Activated CD4-positive, alpha-beta memory T cell treated with anti-CD3 and anti-CD28 coated beads for 36 hours (primary cell): Measurements from ENCODE around the gene SMAP2. TPM values are rescaled to one million over a fixed set of nuclear protein-coding genes. Genes with fewer than 3 reads are reported as not detected.

ENCODE experiments used
- CTCF ChIA-PET: fragments of 350-600 bp; sonication (Branson Sonifier 250); formaldehyde crosslinking; loops from one replicate; lab custom pipeline; 2021; ENCODE audit warnings: antibody characterized with exemption, inconsistent platforms; lab: Charles Lee
- POLR2A ChIA-PET: fragments of 350-600 bp; sonication (Branson Sonifier 250); formaldehyde crosslinking; loops from one replicate; lab custom pipeline; 2021; ENCODE audit warnings: antibody characterized with exemption; lab: Charles Lee
- DNase-seq: peaks from one replicate; pipeline ENCODE4 v3.0.0-alpha.2; 2020
- H3K27ac Mint-ChIP-seq: one replicate; pipeline ENCODE4 v1.8.0; 2021; ENCODE audit warnings: mixed read lengths
- H3K27me3 Mint-ChIP-seq: one replicate; pipeline ENCODE4 v1.8.0; 2021; ENCODE audit warnings: mixed read lengths
- H3K36me3 Mint-ChIP-seq: one replicate; pipeline ENCODE4 v1.8.0; 2021; ENCODE audit warnings: mixed read lengths
- H3K4me1 Mint-ChIP-seq: one replicate; pipeline ENCODE4 v1.8.0; 2021; ENCODE audit warnings: low read depth, mixed read lengths
- H3K4me3 Mint-ChIP-seq: one replicate; pipeline ENCODE4 v1.8.0; 2021; ENCODE audit warnings: mild to moderate bottlenecking, mixed read lengths
- H3K9me3 Mint-ChIP-seq: one replicate; pipeline ENCODE4 v1.8.0; 2021; ENCODE audit warnings: mixed read lengths
- intact Hi-C: fragments of 100-400 bp; cut with micrococcal nuclease; formaldehyde crosslinking; loops from one replicate; pipeline ENCODE4 v1.15.1; 2023
- total RNA-seq, 2 experiments: library from RNA; stranded (reverse); gene quantifications; one replicate each; pipeline ENCODE4 v1.2.3, GENCODE V29; 2021

Gene SMAP2
- total RNA-seq, 2 experiments from 2014 or later, result 250 to 254 TPM

DNA sequence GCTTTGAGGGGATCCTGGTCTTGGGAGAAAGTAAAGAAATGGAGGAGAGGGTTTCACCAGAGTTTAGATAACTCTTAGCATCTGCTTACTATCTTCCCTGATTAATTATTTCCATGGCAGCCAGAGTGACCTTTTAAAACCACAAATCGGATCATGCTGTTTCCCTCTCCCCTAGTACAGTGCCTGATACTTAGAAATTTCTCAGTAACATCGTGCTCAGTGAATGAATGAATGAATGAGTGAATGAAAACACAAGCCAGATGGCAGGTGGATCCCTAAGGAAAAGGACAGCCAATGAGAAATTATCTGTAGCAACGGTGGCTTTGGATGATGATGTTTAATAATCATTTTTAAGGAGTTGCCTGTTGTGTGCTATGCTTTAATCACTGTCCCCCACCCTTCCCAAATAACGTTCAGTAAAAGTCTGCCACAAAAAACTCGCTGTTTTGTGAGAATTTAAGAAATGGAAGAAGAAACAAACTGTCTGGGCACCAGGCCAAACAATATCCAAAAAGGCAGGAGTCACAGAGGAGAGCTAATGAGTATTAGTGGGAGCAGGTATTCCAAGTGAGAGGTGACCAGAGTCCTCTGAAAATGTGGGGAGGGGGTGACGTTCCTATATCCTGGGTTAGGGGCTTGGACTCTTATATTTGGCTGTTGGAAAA is 737 bp upstream of the SMAP2 start:
- ChIA-PET CTCF (interaction anchor here (1.0 to 4.9 kb wide), 9 partner anchors 10 to 229 kb away, joined by 3 to 32 read pairs (median 16); no protein-coding TSS in a partner anchor), POLR2A (interaction anchor here (0.7 to 3.0 kb wide), 13 partner anchors 9 to 313 kb away, joined by 3 to 176 read pairs (median 16); partner anchors contain the start of genes RLF and ZFP69B)
- Mint-ChIP-seq H3K4me3 (peak overlapping the region; percentile 61), H3K36me3 (peaks cover 30% of the 10 kb centered on the region), H3K9me3 (no peaks in the 10 kb centered on the region), H3K27me3 (peaks cover 1% of the 10 kb centered on the region), H3K27ac (peak overlapping the region; percentile 89), H3K4me1 (peaks cover 36% of the 10 kb centered on the region)
- intact Hi-C loops, result no loop called here
- DNase-seq, result no peak

DNA sequence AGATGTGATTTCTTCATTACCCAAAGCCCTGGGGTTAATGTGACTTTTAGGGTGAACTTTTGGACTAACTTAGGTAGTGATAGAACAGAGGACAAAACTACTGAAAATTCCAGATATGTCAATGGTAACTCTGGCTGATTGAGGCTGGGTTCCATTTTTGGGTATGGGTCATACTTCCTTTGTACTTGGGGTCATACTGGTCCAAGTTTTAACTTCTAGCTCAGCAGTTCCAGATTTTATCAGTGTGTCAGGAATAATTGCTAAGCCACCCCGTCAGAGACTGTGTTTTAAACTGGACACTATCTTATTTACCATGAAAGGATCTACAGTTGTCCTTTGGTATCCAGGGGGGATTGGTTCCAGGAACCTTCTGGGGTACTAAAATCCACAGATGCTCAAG is 4.0 kb downstream of the SMAP2 start:
- CTCF ChIA-PET, result interaction anchor here (0.7 to 1.3 kb wide), 2 partner anchors 39 to 233 kb away, joined by 3 read pairs; no protein-coding TSS in a partner anchor
- Mint-ChIP-seq H3K4me1 (peaks cover 72% of the 10 kb centered on the region), H3K36me3 (peaks cover 58% of the 10 kb centered on the region), H3K27me3 (peaks cover 1% of the 10 kb centered on the region), H3K4me3 (peak overlapping the region; percentile 97), H3K27ac (peak overlapping the region; percentile 99), H3K9me3 (no peaks in the 10 kb centered on the region)
- no peak for DNase-seq
- intact Hi-C loops, result no loop called here
- POLR2A ChIA-PET, result interaction anchor here (1.0 to 1.6 kb wide), 3 partner anchors 9 to 23 kb away, joined by 3 to 12 read pairs (median 3); no protein-coding TSS in a partner anchor

DNA sequence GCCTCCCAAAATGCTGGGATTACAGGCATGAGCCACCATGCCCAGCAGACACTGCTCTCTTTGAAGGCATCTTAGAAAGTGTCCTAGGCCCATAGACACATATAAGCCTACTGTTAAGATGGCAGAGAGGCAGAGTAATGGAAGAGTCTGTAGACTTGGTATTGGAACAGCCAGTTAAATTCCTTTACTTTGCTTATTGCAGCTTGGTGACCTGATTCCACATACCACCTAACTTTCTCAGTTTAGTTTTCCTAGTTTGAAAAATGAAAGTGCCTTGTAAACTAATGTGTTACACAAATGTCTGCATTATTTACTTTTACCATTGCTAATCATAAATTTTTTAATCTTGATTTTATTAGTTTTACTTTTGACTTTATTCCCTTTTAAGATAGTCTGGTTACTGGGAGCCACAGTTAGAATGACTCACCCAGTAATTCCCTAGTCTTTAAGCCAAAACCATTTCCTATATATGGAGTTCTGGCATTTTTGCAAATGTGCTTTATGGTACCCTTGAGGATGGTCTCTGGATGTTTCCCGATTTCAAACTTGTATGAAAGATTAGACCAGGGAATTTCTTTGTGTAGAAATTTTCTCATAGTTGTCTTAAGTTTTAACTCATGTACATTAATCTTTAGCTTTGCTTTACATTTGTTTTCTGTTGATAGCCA is 6.4 kb downstream of the SMAP2 start:
- Mint-ChIP-seq H3K4me3 (peak overlapping the region; percentile 81), H3K27me3 (no peaks in the 10 kb centered on the region), H3K27ac (peak overlapping the region; percentile 100), H3K36me3 (peaks cover 72% of the 10 kb centered on the region), H3K4me1 (peaks cover 86% of the 10 kb centered on the region), H3K9me3 (no peaks in the 10 kb centered on the region)
- POLR2A ChIA-PET, result interaction anchor here (0.6 to 12.1 kb wide), 4 partner anchors 13 to 110 kb away, joined by 4 to 160 read pairs (median 54); no protein-coding TSS in a partner anchor
- intact Hi-C loops, result loop anchor here (2.0 to 10.0 kb wide), 4 partner anchors 15 to 1185 kb away; partner anchors contain the start of genes CAP1 and NFYC
- CTCF ChIA-PET, result interaction anchor here (0.6 to 9.1 kb wide), 4 partner anchors 15 to 236 kb away, joined by 3 to 74 read pairs (median 4); no protein-coding TSS in a partner anchor
- DNase-seq, result no peak

DNA sequence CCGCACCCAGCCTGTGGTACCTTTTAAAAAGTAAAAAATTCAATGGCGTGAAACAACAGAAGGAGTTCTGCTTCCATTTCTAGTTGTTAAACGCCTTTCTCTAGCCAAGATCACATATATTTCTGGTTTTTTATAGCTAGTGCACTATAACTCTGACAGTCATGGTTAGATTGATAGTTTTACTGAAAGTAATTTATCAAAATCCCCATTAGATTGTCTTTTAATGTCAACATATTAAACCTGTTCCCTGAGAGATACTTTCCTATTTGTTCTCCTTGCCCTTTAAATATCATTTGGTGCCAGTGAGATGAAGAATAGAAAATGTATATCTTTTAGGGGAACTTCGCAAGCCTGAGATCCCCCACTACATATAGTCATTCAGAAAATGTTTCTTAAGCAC is 7.3 kb downstream of the SMAP2 start:
- H3K4me3 Mint-ChIP-seq, result peak overlapping the region; percentile 81

DNA sequence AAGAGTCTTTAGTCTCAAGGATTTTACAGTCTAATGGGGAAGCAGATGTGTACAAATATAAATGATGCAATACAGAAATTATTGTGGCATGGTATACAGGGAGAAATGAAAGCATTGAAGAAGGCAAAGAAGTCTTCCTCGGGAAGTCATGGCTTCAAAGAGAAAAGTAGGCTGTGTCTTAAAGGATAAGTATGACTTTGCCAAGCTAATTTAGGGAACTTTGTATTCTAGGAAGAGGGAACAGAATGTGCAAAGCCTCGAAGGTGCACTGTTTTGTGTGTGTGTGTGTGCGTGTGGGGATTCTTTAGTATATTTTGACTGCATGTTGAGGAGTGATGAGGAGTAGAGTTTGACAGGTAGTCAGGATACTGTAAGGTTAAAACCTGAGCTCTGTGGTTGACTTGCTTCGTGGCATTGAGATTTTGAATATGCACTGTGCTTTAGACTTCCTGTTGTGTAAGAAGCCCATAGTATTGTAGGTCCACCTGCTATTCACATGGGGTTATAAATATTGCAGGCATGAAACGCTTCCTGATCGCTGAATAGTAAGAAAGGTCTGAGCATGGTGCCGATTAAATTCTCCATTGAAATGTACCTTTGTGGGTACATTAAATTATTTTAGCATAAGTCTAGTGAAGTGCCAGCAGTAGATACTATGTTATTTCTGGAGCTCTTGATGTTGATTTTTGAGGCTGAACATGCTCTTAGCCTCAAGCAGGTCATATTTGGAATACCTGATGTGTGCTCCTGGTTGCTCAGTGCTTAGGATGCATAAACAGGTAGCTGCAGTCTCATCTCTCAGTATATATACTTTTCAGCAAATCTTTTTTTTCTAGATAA is 8.0 kb downstream of the SMAP2 start:
- H3K4me3 Mint-ChIP-seq, result peak overlapping the region; percentile 81
- peaks cover 94% of the 10 kb centered on the region for H3K4me1 Mint-ChIP-seq
- H3K27me3 Mint-ChIP-seq, result no peaks in the 10 kb centered on the region
- intact Hi-C loops, result loop anchor here (1.0 to 10.0 kb wide), 5 partner anchors 13 to 1187 kb away; partner anchors contain the start of genes CAP1 and NFYC
- H3K27ac Mint-ChIP-seq, result peak overlapping the region; percentile 100
- ChIA-PET POLR2A (interaction anchor here (0.6 to 12.1 kb wide), 9 partner anchors 7 to 219 kb away, joined by 3 to 176 read pairs (median 10); partner anchors contain the start of genes RLF, SMAP2 and ZFP69B), CTCF (interaction anchor here (0.8 to 9.1 kb wide), 11 partner anchors 7 to 229 kb away, joined by 3 to 74 read pairs (median 6); partner anchors contain the start of gene SMAP2)
- peaks cover 69% of the 10 kb centered on the region for H3K36me3 Mint-ChIP-seq
- H3K9me3 Mint-ChIP-seq, result no peaks in the 10 kb centered on the region
- DNase-seq, result peak; percentile 36

More for the DNA sequence above, 7.3 kb downstream of the SMAP2 start:
- Mint-ChIP-seq H3K27ac (peak overlapping the region; percentile 100), H3K36me3 (peaks cover 71% of the 10 kb centered on the region), H3K9me3 (no peaks in the 10 kb centered on the region), H3K27me3 (no peaks in the 10 kb centered on the region), H3K4me1 (peaks cover 92% of the 10 kb centered on the region)
- ChIA-PET POLR2A (interaction anchor here (1.2 to 12.1 kb wide), 6 partner anchors 12 to 219 kb away, joined by 3 to 160 read pairs (median 10); partner anchors contain the start of genes RLF and ZFP69B), CTCF (interaction anchor here (1.0 to 9.1 kb wide), 6 partner anchors 15 to 41 kb away, joined by 3 to 74 read pairs (median 6); no protein-coding TSS in a partner anchor)
- intact Hi-C loops, result loop anchor here (2.0 to 10.0 kb wide), 4 partner anchors 14 to 1186 kb away; partner anchors contain the start of genes CAP1 and NFYC
- no peak for DNase-seq

DNA sequence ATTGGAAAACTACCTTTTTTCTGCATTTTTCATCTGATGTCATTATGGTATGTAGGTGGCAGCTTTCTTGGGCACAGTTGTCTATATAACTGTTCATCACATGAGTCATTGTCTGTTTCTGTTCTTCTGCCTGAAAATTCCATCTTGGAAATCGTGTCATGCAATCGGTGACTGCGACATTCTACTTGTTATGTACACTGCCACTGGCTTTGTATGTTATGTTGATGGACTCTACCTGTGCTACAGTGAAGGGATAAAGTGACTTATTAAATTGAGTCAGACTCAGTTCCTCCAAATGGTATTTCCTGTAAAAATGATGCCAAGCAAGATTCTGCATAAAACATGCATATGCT is 8.6 kb downstream of the SMAP2 start:
- intact Hi-C loops, result loop anchor here (1.0 to 10.0 kb wide), 4 partner anchors 22 to 1187 kb away; partner anchors contain the start of genes CAP1 and NFYC
- peak; percentile 36 for DNase-seq
- H3K9me3 Mint-ChIP-seq, result no peaks in the 10 kb centered on the region

DNA sequence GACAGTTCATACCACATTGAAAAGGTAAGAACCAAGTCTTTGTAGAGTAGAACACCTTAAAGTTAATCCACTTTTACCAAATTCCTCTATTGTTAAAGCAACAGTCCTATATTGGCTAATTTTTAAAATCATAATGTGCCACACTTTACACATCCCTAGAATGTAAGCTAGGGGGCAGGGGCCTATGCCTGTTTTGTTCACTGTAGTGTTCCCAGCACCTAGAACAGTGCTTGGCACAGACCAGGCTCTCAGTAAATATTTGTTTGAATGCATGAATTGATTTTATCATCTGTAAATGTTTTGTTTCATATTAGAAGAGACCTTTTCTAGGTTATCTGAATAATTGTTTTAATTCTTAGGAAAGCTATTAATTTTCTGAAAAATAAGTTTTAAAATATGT is 9.1 kb downstream of the SMAP2 start:
- Mint-ChIP-seq H3K27me3 (no peaks in the 10 kb centered on the region), H3K4me1 (peaks cover 89% of the 10 kb centered on the region), H3K36me3 (peaks cover 64% of the 10 kb centered on the region), H3K27ac (peak overlapping the region; percentile 100), H3K4me3 (peak overlapping the region; percentile 81), H3K9me3 (no peaks in the 10 kb centered on the region)
- CTCF ChIA-PET, result interaction anchor here (0.8 to 9.1 kb wide), 9 partner anchors 8 to 230 kb away, joined by 3 to 74 read pairs (median 9); partner anchors contain the start of gene SMAP2
- POLR2A ChIA-PET, result interaction anchor here (0.6 to 12.1 kb wide), 6 partner anchors 9 to 220 kb away, joined by 3 to 176 read pairs (median 54); partner anchors contain the start of genes RLF and SMAP2
- no peak for DNase-seq
- intact Hi-C loops, result loop anchor here (1.0 to 10.0 kb wide), 4 partner anchors 22 to 1188 kb away; partner anchors contain the start of genes CAP1 and NFYC

More for the DNA sequence above, 8.6 kb downstream of the SMAP2 start:
- Mint-ChIP-seq H3K27ac (peak overlapping the region; percentile 100), H3K27me3 (no peaks in the 10 kb centered on the region), H3K4me3 (peak overlapping the region; percentile 81), H3K4me1 (peaks cover 91% of the 10 kb centered on the region), H3K36me3 (peaks cover 67% of the 10 kb centered on the region)
- ChIA-PET POLR2A (interaction anchor here (0.6 to 12.1 kb wide), 9 partner anchors 8 to 220 kb away, joined by 3 to 176 read pairs (median 10); partner anchors contain the start of genes RLF, SMAP2 and ZFP69B), CTCF (interaction anchor here (0.8 to 9.1 kb wide), 10 partner anchors 8 to 229 kb away, joined by 3 to 74 read pairs (median 8); partner anchors contain the start of gene SMAP2)

DNA sequence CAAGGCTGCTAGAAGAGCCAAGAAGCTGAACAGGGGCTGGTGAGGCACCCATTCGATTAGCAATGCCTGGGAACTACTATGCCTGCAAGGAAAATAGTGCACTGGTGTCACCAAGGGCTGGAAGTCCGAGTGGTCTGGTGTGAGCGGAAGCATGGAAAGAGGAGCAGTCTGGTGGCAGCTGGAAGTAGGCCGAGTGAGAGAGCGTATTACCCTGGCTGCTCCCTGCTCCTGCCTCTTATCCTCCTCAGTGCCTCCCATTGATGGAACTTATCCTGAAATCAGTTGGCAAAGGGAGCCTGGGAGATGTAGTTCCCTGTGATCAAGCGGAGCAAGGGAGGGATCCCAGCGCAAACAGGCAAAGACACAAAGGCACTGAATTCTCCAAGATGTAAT is 9.6 kb downstream of the SMAP2 start:
- CTCF ChIA-PET, result interaction anchor here (0.9 to 9.1 kb wide), 9 partner anchors 9 to 230 kb away, joined by 3 to 74 read pairs (median 9); partner anchors contain the start of gene SMAP2
- Mint-ChIP-seq H3K4me3 (peak overlapping the region; percentile 81), H3K36me3 (peaks cover 61% of the 10 kb centered on the region), H3K9me3 (no peaks in the 10 kb centered on the region), H3K27ac (peak overlapping the region; percentile 100), H3K27me3 (no peaks in the 10 kb centered on the region), H3K4me1 (peaks cover 87% of the 10 kb centered on the region)
- DNase-seq, result no peak
- intact Hi-C loops, result loop anchor here (5.0 to 10.0 kb wide), 3 partner anchors 309 to 1188 kb away; partner anchors contain the start of genes CAP1 and NFYC
- POLR2A ChIA-PET, result interaction anchor here (1.2 to 12.1 kb wide), 6 partner anchors 9 to 220 kb away, joined by 5 to 176 read pairs (median 60); partner anchors contain the start of genes SMAP2 and ZFP69B

DNA sequence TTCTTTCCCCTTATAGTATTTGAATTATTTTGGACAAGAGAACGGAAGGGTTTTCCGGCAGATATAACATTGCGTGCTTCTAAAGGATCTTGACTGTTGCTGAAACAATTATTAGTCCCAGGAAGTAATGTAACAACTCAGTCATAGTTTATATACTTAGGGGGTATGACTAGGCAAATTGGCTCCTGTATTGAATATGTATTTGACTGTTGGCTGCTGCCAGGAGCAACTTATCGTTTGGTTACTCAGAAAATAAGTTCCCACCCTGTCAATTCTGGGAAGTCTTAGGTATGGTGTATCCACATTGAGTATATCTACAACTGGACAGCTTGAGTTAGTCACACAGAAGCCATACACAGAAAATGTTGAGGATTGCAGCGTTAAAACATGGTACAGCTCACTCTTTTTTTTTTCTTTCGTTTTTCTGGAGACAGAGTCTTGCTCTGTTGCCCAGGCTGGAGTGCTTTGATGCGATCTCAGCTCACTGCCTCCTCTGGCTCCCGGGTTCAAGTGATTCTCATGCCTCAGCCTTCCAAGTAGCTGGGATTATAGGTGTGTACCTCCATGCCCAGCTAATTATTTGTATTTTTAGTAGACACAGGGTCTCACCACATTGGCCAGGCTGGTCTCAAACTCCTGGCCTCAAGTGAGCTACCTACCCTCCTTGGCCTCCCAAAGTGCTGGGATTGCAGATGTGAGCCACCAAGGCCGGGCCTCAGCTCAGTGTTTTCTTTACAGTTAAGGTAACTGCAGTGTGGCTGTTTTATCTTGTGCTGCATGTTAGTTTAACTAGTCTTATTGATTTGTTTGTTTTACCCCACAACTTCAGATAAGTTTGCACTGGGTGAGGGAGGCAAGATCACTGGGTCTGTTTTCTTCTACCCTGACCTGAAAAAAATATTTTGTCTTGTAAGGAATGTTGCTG is 10.2 kb downstream of the SMAP2 start:
- ChIA-PET POLR2A (interaction anchor here (0.6 to 12.1 kb wide), 8 partner anchors 9 to 1333 kb away, joined by 3 to 176 read pairs (median 22); partner anchors contain the start of genes SMAP2 and ZFP69B), CTCF (interaction anchor here (0.9 to 9.1 kb wide), 11 partner anchors 9 to 240 kb away, joined by 3 to 74 read pairs (median 9); partner anchors contain the start of gene SMAP2)
- Mint-ChIP-seq H3K27ac (peak overlapping the region; percentile 100), H3K9me3 (no peaks in the 10 kb centered on the region), H3K4me3 (peak overlapping the region; percentile 81), H3K36me3 (peaks cover 59% of the 10 kb centered on the region), H3K4me1 (peaks cover 87% of the 10 kb centered on the region), H3K27me3 (no peaks in the 10 kb centered on the region)
- DNase-seq, result peak; percentile 45
- intact Hi-C loops, result loop anchor here (2.0 to 10.0 kb wide), 6 partner anchors 41 to 1189 kb away; partner anchors contain the start of genes CAP1, NFYC and ZFP69B
